ENCODE results near the gene PTAR1.
"Not testable (repeated sequence)": the region's sequence is repeated elsewhere in the genome, so short reads cannot be mapped to it uniquely, and the experiment has no call there.

The PTAR1 gene

GRCh38 chr9:69759421-69760277 is at the start of gene PTAR1:
Gene PTAR1, minus strand, starts transcription at chr9:69760011. Its CDS starts 73 bp downstream, at chr9:69759938.
- peak; percentile 87 for DNase-seq

- no peak for DNase-seq
Measured at GRCh38 chr9:69809304-69809863, 49.6 kb upstream of the PTAR1 start.

DNA sequence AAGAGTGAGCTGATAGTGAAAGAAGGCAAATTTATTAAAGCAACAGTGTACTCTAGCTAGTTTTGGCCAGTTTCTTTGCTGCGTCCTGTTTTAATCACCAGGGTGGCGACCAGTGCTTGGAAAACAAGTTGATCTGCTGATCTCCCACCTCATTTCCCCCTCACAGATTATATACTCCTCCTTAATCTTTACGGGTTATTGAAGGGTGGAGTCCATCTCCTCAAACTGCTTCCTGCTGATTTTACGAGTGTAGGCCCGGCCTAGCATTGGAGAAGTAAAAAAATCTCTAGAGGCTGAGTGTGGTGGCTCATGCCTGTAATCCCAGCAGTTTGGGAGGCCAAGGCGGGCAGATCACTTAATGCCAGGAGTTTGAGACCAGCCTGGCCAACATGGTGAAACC is 46.8 kb upstream of the PTAR1 start:
- no peak for DNase-seq

GRCh38 chr9:69805962-69806515 is 46.2 kb upstream of the PTAR1 start:
- no peak for DNase-seq

GRCh38 chr9:69801989-69802388 is 42.2 kb upstream of the PTAR1 start:
- DNase-seq = no peak

DNA sequence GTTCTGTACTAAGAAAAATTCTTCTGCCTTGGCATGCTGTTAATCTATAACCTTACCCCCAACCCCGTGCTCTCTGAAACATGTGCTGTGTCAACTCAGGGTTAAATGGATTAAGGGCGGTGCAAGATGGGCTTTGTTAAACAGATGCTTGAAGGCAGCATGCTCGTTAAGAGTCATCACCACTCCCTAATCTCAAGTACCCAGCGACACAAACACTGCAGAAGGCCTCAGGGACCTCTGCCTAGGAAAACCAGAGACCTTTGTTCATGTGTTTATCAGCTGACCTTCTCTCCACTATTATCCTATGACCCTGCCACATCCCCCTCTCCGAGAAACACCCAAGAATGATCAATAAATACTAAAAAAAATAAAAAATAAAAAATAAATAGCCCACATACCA is 40.2 kb upstream of the PTAR1 start:
- DNase-seq = peak; percentile 20

GRCh38 chr9:69799521-69799920 is 39.7 kb upstream of the PTAR1 start:
- DNase-seq = not testable (repeated sequence)

GRCh38 chr9:69798744-69799143 is 38.9 kb upstream of the PTAR1 start:
- no peak for DNase-seq

GRCh38 chr9:69797675-69798074 is 37.9 kb upstream of the PTAR1 start:
- peak; percentile 86 for DNase-seq

DNA sequence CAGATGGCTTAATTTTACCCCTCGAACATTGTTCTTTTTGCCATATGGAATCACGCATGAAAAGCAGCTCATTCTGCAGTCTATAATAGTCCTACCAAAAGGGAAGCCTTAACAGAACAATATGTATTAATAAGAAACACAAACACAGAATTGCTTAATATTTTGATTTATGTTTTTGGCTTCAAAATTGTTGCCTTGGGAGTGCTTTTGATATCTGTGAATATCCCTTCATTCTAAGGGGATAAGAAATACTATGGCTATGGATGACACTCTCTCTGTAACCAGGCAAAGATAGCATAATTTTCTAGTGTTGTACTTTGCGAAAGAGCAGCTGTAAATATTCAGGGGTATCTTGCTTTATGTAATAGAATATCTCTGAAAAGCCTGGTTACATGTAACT is 34.5 kb upstream of the PTAR1 start:
- peak; percentile 35 for DNase-seq

DNA sequence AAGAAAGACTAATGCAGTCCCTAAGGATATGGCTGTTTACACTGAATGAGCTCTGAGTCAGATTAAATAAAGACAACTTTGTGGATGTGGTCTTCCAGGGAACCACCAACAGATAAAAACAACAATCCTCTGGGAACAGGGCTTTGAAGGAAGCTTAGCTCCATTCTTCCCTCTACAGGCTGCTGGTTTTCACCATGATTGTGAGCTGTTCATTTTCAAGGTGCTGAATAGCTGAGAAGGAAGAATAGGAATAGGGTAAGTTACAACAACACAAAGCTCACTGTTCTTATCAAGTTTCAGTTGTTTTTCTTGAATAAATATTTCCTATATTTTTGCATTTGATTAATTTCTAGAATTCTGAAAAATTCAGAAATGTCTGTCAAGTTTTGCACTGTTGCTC is 25.9 kb upstream of the PTAR1 start:
- no peak for DNase-seq

GRCh38 chr9:69773258-69773657 is 13.4 kb upstream of the PTAR1 start:
- no peak for DNase-seq

DNA sequence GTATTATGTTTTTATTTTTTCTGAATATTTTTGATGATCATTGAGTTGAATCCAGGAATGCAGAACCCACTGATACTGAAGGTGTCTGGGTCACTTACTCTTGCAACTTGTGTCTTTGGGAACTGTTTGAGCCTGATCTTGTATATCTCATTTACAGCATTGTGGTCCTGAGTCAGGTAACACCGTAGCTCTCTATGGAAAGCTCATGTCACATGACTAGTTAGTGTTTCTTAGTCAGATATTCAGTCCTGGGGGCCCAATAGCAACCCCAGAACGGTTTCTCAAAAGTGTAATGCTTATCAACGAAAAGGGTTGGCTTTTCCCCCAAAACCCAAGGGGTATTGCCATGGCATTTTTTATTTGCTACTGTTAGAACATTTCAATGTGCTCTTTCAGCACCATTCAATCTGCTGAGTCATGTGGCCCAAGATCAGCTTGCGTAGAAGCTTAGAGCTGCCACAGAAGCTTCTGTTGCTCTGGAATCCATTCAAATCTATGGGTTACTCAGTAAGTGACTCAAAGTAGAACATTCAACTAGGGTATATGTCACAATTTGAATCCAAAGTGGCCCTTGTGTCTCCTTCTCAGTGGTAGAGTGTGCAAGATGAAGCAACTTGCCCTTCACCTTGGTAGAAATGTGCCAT is 12.1 kb upstream of the PTAR1 start:
- DNase-seq = no peak

GRCh38 chr9:69768716-69769115 is 8.9 kb upstream of the PTAR1 start:
- DNase-seq = no peak

GRCh38 chr9:69768101-69768500 is 8.3 kb upstream of the PTAR1 start:
- no peak for DNase-seq

DNA sequence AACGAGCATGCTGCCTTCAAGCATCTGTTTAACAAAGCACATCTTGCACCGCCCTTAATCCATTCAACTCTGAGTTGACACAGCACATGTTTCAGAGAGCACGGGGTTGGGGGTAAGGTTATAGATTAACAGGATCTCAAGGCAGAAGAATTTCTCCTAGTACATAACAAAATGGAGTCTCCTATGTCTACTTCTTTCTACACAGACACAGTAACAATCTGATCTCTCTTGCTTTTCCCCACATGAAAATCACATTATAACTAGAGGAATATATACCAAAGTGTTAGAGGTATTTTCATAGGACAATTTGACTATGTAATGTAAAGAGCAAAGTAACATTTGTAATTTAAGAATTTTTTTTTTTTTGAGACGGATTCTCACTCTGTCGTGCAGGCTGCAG is 4.1 kb upstream of the PTAR1 start:
- not testable (repeated sequence) for DNase-seq

GRCh38 chr9:69762527-69762926 is 2.7 kb upstream of the PTAR1 start:
- no peak for DNase-seq

GRCh38 chr9:69760278-69760610 is 433 bp upstream of the PTAR1 start:
- no peak for DNase-seq

GRCh38 chr9:69759021-69759420 is 790 bp downstream of the PTAR1 start:
- DNase-seq = no peak

GRCh38 chr9:69757996-69758675 is 1.7 kb downstream of the PTAR1 start:
- DNase-seq = peak; percentile 70

DNA sequence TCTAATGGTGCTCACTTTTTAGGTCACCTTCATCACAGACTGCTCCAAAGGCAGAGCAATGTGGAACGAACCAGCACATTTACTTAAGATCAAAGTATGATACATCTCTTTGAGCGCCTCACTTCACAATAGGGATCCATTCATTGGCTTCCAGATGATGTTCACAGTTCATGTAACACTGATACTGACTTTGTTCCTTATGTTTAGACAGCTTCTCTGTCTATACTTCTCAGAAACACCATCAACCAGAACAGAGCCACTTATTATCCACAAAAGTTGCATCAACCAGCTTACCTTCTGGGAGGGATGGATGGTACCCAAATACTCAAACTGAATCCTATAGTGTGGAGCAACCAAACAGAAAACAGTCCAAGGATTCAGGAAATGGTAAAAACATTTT is 4.6 kb downstream of the PTAR1 start:
- DNase-seq = no peak

DNA sequence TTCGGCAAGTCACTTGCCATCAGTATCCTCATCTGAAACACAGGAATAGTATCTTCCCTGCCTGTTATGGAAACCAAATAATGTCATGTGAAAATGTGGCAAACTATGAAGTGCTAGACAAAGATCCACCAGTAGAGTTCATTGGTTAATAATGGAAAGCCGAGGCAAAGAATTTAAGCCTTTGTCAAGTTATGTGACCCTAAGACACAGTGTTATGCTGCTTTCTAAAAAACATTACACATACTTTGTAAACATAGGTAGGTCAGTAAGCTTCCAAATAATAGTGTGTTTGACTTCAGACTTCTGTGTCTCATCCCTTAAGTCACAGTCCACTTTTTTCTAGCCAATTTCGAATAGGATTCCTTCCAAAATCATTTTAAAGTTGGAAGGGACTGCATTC is 6.0 kb downstream of the PTAR1 start:
- DNase-seq = no peak

- DNase-seq = peak; percentile 13
Measured at GRCh38 chr9:69750085-69750484, 9.7 kb downstream of the PTAR1 start.
